ENCODE measurements around the gene GNG13. TPM values are rescaled to one million over a fixed set of nuclear protein-coding genes. Genes with fewer than 3 reads are reported as not detected.

The GNG13 gene
- total RNA-seq, 1 donor from 2014 or later, result not detected

- Mint-ChIP-seq H3K4me3 (ENCODE audit: low read depth) (no peak overlapping the region), H3K36me3 (ENCODE audit: insufficient read depth) (peaks cover 6% of the 10 kb centered on the region), H3K27ac (no peak overlapping the region), H3K9me3 (ENCODE audit: low read depth) (peaks cover 8% of the 10 kb centered on the region), H3K27me3 (no peaks in the 10 kb centered on the region), H3K4me1 (ENCODE audit: low read depth) (no peaks in the 10 kb centered on the region)
- DNase-seq (ENCODE audit: low spot score, unreplicated experiment), result no peak
- TF ChIP-seq CTCF (IDR thresholded peaks at IDR 0.05; ENCODE audit: unreplicated experiment), result no peak
Observed at GRCh38 chr16:844638-845350, 44.3 kb upstream of the GNG13 start.

- H3K27me3 Mint-ChIP-seq, result no peaks in the 10 kb centered on the region
- H3K36me3 Mint-ChIP-seq (ENCODE audit: insufficient read depth), result peaks cover 3% of the 10 kb centered on the region
- no peak overlapping the region for H3K4me3 Mint-ChIP-seq (ENCODE audit: low read depth)
- no peak for DNase-seq (ENCODE audit: low spot score, unreplicated experiment)
- no peak for TF ChIP-seq CTCF (IDR thresholded peaks at IDR 0.05; ENCODE audit: unreplicated experiment)
- peaks cover 3% of the 10 kb centered on the region for H3K9me3 Mint-ChIP-seq (ENCODE audit: low read depth)
- H3K27ac Mint-ChIP-seq, result no peak overlapping the region
- H3K4me1 Mint-ChIP-seq (ENCODE audit: low read depth), result no peaks in the 10 kb centered on the region
Observed at GRCh38 chr16:843771-844170, 43.2 kb upstream of the GNG13 start.

- H3K27ac Mint-ChIP-seq, result no peak overlapping the region
- no peaks in the 10 kb centered on the region for H3K4me1 Mint-ChIP-seq (ENCODE audit: low read depth)
- TF ChIP-seq CTCF (IDR thresholded peaks at IDR 0.05; ENCODE audit: unreplicated experiment), result no peak
- no peak for DNase-seq (ENCODE audit: low spot score, unreplicated experiment)
- peaks cover 4% of the 10 kb centered on the region for H3K36me3 Mint-ChIP-seq (ENCODE audit: insufficient read depth)
- no peak overlapping the region for H3K4me3 Mint-ChIP-seq (ENCODE audit: low read depth)
- H3K9me3 Mint-ChIP-seq (ENCODE audit: low read depth), result peaks cover 5% of the 10 kb centered on the region
- H3K27me3 Mint-ChIP-seq, result no peaks in the 10 kb centered on the region
Observed at GRCh38 chr16:842711-843560, 42.4 kb upstream of the GNG13 start.

- TF ChIP-seq CTCF (IDR thresholded peaks at IDR 0.05; ENCODE audit: unreplicated experiment), result no peak
- Mint-ChIP-seq H3K27me3 (no peaks in the 10 kb centered on the region), H3K27ac (no peak overlapping the region), H3K4me1 (ENCODE audit: low read depth) (no peaks in the 10 kb centered on the region), H3K36me3 (ENCODE audit: insufficient read depth) (peaks cover 4% of the 10 kb centered on the region), H3K4me3 (ENCODE audit: low read depth) (no peak overlapping the region), H3K9me3 (ENCODE audit: low read depth) (peaks cover 5% of the 10 kb centered on the region)
- no peak for DNase-seq (ENCODE audit: low spot score, unreplicated experiment)
Observed at GRCh38 chr16:842061-842476, 41.5 kb upstream of the GNG13 start.

- Mint-ChIP-seq H3K27me3 (no peaks in the 10 kb centered on the region), H3K4me1 (ENCODE audit: low read depth) (no peaks in the 10 kb centered on the region), H3K36me3 (ENCODE audit: insufficient read depth) (peaks cover 4% of the 10 kb centered on the region), H3K9me3 (ENCODE audit: low read depth) (peaks cover 6% of the 10 kb centered on the region), H3K4me3 (ENCODE audit: low read depth) (no peak overlapping the region), H3K27ac (no peak overlapping the region)
- DNase-seq (ENCODE audit: low spot score, unreplicated experiment), result no peak
- TF ChIP-seq CTCF (IDR thresholded peaks at IDR 0.05; ENCODE audit: unreplicated experiment), result no peak
Observed at GRCh38 chr16:841455-842060, 41.0 kb upstream of the GNG13 start.
